Mesendoderm (in vitro differentiated cells): Measurements from ENCODE around the gene LMOD1. TPM values are rescaled to one million over a fixed set of nuclear protein-coding genes. Genes with fewer than 3 reads are reported as not detected.

ENCODE experiments used
- DNase-seq: peaks from one replicate; pipeline ENCODE4 v3.0.0; 2013
- H2AK5ac ChIP-seq: 2 replicates; pipeline ENCODE4 v1.6.1; 2013; ENCODE audit warnings: low read length, inconsistent platforms
- H2BK120ac ChIP-seq: 2 replicates; pipeline ENCODE4 v1.6.1; 2013; ENCODE audit warnings: low read depth, mild to moderate bottlenecking, low read length, moderate library complexity, mixed read lengths
- H2BK15ac ChIP-seq: replicated peaks from 2 replicates; pipeline ENCODE4 v1.6.1; 2013; ENCODE audit warnings: low read depth, mild to moderate bottlenecking, moderate library complexity
- H2BK5ac ChIP-seq: 2 replicates; pipeline ENCODE4 v1.6.1; 2013; ENCODE audit warnings: low read length, inconsistent platforms
- H3K18ac ChIP-seq: 2 replicates; pipeline ENCODE4 v1.6.1; 2013; ENCODE audit warnings: mild to moderate bottlenecking, low read length, mixed read lengths
- H3K23ac ChIP-seq: one replicate; pipeline ENCODE4 v1.6.1; 2013; ENCODE audit warnings: low read length
- H3K27ac ChIP-seq: 2 replicates; pipeline ENCODE4 v1.5.1; 2013; ENCODE audit warnings: low read depth, mild to moderate bottlenecking, inconsistent platforms, low read length, moderate library complexity
- H3K27me3 ChIP-seq: 2 replicates; pipeline ENCODE4 v1.6.1; 2013; ENCODE audit warnings: low read length, control low read depth, mild to moderate bottlenecking, inconsistent platforms; ENCODE audit not compliant: insufficient read depth, poor library complexity
- H3K36me3 ChIP-seq: 2 replicates; pipeline ENCODE4 v1.6.1; 2013; ENCODE audit warnings: low read length, inconsistent platforms; ENCODE audit not compliant: control insufficient read depth, insufficient read depth
- H3K4ac ChIP-seq: one replicate; pipeline ENCODE4 v1.6.1; 2013; ENCODE audit warnings: low read depth, mild to moderate bottlenecking, low read length, moderate library complexity
- H3K4me1 ChIP-seq: 2 replicates; pipeline ENCODE4 v1.6.1; 2013; ENCODE audit warnings: low read depth, low read length, inconsistent platforms; ENCODE audit not compliant: control insufficient read depth
- H3K4me2 ChIP-seq: 2 replicates; pipeline ENCODE4 v1.6.1; 2013; ENCODE audit warnings: low read length
- H3K4me3 ChIP-seq: 2 replicates; pipeline ENCODE4 v1.5.1; 2013; ENCODE audit warnings: mild to moderate bottlenecking, low read length
- H3K56ac ChIP-seq: one replicate; pipeline ENCODE4 v1.6.1; 2013; ENCODE audit warnings: low read length
- H3K79me1 ChIP-seq: 2 replicates; pipeline ENCODE4 v1.6.1; 2013; ENCODE audit warnings: low read length, inconsistent platforms
- H3K79me2 ChIP-seq: 2 replicates; pipeline ENCODE4 v1.6.1; 2013; ENCODE audit warnings: mild to moderate bottlenecking, low read length; ENCODE audit not compliant: control insufficient read depth, insufficient read depth
- H3K9ac ChIP-seq: 2 replicates; pipeline ENCODE4 v1.6.1; 2013; ENCODE audit warnings: low read length, inconsistent platforms
- H4K5ac ChIP-seq: one replicate; pipeline ENCODE4 v1.6.1; 2013; ENCODE audit warnings: low read length
- H4K8ac ChIP-seq: one replicate; pipeline ENCODE4 v1.6.1; 2013; ENCODE audit warnings: low read depth, mild to moderate bottlenecking, control low read depth, low read length, moderate library complexity
- WGBS: extraction: QIAGEN DNeasy Blood & Tissue Kit; methylation state at CpG from one replicate; pipeline ENCODE4 v1.1.7; 2013; ENCODE audit warnings: low lambda C conversion rate, missing lambda C conversion rate; ENCODE audit not compliant: insufficient coverage; ENCODE audit errors: extremely low coverage; 5-methylcytosine and 5-hydroxymethylcytosine counted together
- polyA plus RNA-seq, 2 experiments: library from polyadenylated mRNA; stranded (reverse); fragments of 200-250 nt; gene quantifications; one replicate each; pipeline ENCODE4 v1.2.3, GENCODE V29; 2013

The LMOD1 gene
- 0.11 TPM for polyA plus RNA-seq (2013, experiment 1 of 2)
- 0.13 TPM for polyA plus RNA-seq (2013, experiment 2 of 2)

DNA sequence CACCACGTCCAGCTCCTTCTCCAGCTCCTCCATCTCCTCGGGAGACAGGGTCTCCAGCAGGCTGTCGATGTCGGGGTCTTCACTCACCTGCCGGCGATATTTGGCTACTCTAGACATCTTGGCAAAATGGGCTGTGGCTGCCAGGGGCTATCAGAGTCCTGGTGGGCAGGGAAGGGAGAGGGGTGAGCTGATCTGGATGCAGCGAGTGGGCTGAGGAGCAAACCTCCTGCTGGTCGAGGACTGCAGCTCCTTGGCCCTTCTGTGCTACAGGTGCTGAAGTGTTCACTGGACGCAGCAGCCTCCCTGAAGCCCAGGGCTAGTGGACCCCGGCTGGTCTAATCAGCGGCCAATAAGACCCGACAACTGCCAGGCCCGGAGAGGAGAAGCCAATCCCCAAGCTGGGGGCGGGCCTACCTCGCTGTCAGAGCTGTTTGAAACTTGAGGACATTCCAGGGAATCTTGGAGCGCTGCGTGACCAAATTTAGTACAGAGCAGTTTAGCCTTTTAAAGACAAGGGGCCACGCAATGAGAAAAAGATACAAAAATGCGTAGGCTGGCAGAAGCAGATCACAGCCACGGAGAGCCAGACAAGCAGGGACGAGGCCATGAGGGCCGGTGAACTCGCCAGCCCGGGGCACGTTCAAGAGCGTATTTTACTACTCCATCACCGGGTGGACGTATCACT is at the start of gene LMOD1:
TSS of gene LMOD1 (minus strand) at position 325 of the 685 bp plus-strand sequence. CDS start at position 117, 208 bp downstream.
- H3K23ac ChIP-seq: no peak within 1 kb of the TSS
- no peak within 1 kb of the TSS for H2BK120ac ChIP-seq
- H3K56ac ChIP-seq: peak within 1 kb of the TSS; percentile 71
- H3K4me1 ChIP-seq: peaks cover 6% of the 10 kb centered on the region
- H3K27me3 ChIP-seq: no peaks in the 10 kb centered on the region
- H3K4me3 ChIP-seq: peak within 1 kb of the TSS; percentile 41
- no peak within 1 kb of the TSS for H2AK5ac ChIP-seq
- H4K5ac ChIP-seq: no peak within 1 kb of the TSS
- DNase-seq: peak; percentile 92
- no peak within 1 kb of the TSS for H3K27ac ChIP-seq
- H2BK5ac ChIP-seq: no peak within 1 kb of the TSS
- WGBS: no CpG with 5 or more reads among the region's 28 CpGs
- peak within 1 kb of the TSS; percentile 92 for H3K4me2 ChIP-seq
- H3K36me3 ChIP-seq: no peaks in the 10 kb centered on the region
- no peak within 1 kb of the TSS for H3K4ac ChIP-seq
- no peak within 1 kb of the TSS for H4K8ac ChIP-seq
- H3K9ac ChIP-seq: peak within 1 kb of the TSS; percentile 58
- no peak within 1 kb of the TSS for H3K18ac ChIP-seq
- H3K79me2 ChIP-seq: no peaks in the 10 kb centered on the region
- H2BK15ac ChIP-seq: no peak within 1 kb of the TSS
- H3K79me1 ChIP-seq: no peaks in the 10 kb centered on the region

DNA sequence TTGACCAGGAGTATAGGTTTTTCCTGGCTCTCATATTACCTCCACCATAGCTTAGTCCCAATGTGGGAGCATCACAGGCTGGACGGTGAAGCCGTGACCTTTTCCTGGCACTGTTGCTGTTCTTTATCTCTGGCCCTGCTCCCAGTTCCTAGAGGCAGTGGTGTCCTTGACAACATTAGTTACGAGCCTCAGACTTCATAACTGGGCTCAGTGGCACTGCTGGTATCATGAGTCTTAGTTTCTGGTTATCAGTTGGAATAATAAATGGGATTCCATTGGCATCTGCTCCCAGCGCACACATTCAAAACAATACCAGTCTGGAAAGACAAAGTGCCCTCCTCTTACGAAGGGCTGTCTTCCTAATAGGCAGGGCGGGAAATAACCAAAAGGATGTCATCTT is 44.1 kb upstream of the LMOD1 start:
- H4K5ac ChIP-seq: no peak overlapping the region
- H3K36me3 ChIP-seq: peaks cover 8% of the 10 kb centered on the region
- no peak overlapping the region for H3K9ac ChIP-seq
- H3K4me3 ChIP-seq: no peak overlapping the region
- no peak overlapping the region for H3K4me2 ChIP-seq
- H3K18ac ChIP-seq: no peak overlapping the region
- no peak overlapping the region for H2BK120ac ChIP-seq
- no peaks in the 10 kb centered on the region for H3K27me3 ChIP-seq
- H2BK5ac ChIP-seq: no peak overlapping the region
- no peaks in the 10 kb centered on the region for H3K4me1 ChIP-seq
- no peak overlapping the region for H3K56ac ChIP-seq
- peaks cover 3% of the 10 kb centered on the region for H3K79me2 ChIP-seq
- no peak overlapping the region for H3K27ac ChIP-seq
- H4K8ac ChIP-seq: no peak overlapping the region
- H2AK5ac ChIP-seq: no peak overlapping the region
- no peak for DNase-seq
- no peak overlapping the region for H3K23ac ChIP-seq
- WGBS: no CpG with 5 or more reads among the region's 6 CpGs
- peaks cover 3% of the 10 kb centered on the region for H3K79me1 ChIP-seq
- no peak overlapping the region for H3K4ac ChIP-seq
- no peak overlapping the region for H2BK15ac ChIP-seq

GRCh38 chr1:201989354-201990128 is 43.2 kb upstream of the LMOD1 start:
- Histone ChIP-seq H3K23ac (no peak overlapping the region), H3K18ac (no peak overlapping the region), H3K4ac (no peak overlapping the region), H3K79me2 (peaks cover 5% of the 10 kb centered on the region), H3K27ac (no peak overlapping the region), H3K4me1 (no peaks in the 10 kb centered on the region), H3K4me3 (no peak overlapping the region), H3K27me3 (no peaks in the 10 kb centered on the region), H3K56ac (no peak overlapping the region), H4K5ac (no peak overlapping the region), H3K9ac (no peak overlapping the region), H3K36me3 (peaks cover 8% of the 10 kb centered on the region), H2BK120ac (no peak overlapping the region), H4K8ac (no peak overlapping the region), H3K79me1 (peaks cover 3% of the 10 kb centered on the region), H2BK5ac (no peak overlapping the region), H2AK5ac (no peak overlapping the region), H2BK15ac (no peak overlapping the region), H3K4me2 (no peak overlapping the region)
- DNase-seq: no peak
- WGBS: no CpG with 5 or more reads among the region's 10 CpGs

DNA sequence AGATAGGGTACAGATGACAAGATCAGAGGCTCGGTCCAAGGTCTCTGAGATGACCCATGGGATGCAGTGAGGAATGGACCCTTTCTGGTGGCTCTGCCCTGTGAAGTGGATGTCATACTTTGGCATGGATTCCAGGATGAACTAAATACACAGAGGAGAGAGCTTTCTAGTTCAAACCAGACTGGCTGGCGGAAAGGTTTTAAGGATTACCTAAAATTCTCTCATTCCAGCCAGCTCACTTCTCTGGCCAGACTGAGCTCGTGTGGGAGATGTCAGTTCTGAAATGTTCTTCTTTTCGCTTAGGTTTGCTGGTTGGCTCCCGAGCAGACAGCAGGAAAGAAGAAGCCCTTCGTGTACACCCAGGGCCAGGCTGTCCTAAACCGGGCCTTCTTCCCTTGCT is 42.3 kb upstream of the LMOD1 start:
- Histone ChIP-seq H3K79me2 (peaks cover 11% of the 10 kb centered on the region), H3K36me3 (peaks cover 8% of the 10 kb centered on the region), H3K9ac (no peak overlapping the region), H2BK5ac (no peak overlapping the region), H2BK15ac (no peak overlapping the region), H2BK120ac (no peak overlapping the region), H3K79me1 (peaks cover 5% of the 10 kb centered on the region), H3K4me1 (no peaks in the 10 kb centered on the region), H3K56ac (no peak overlapping the region), H3K18ac (no peak overlapping the region), H3K23ac (no peak overlapping the region), H3K4me2 (no peak overlapping the region), H3K4me3 (no peak overlapping the region), H3K27ac (no peak overlapping the region), H2AK5ac (no peak overlapping the region), H4K8ac (no peak overlapping the region), H3K27me3 (no peaks in the 10 kb centered on the region), H4K5ac (no peak overlapping the region), H3K4ac (no peak overlapping the region)
- DNase-seq: no peak
- no CpG with 5 or more reads among the region's 7 CpGs for whole genome bisulfite sequencing

DNA sequence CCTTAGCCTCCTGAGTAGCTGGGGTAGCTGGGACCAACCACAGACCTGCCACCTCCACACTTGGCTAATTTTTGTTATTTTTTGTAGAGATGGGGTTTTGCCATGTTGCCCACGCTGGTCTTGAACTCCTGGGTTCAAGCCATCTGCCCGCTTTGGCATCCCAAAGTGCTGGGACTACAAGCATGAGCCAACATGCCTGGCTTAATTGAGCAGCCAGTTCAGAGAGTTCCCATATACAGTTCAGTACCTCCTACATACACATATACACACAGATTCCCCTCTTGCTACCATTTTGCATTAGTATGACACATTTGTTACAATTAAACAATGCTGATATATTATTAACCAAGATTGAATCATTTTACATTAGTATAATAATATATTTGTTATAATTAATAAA is 39.0 kb upstream of the LMOD1 start:
- H3K56ac ChIP-seq: no peak overlapping the region
- H3K4me2 ChIP-seq: no peak overlapping the region
- H2BK15ac ChIP-seq: no peak overlapping the region
- H3K36me3 ChIP-seq: peaks cover 4% of the 10 kb centered on the region
- H4K5ac ChIP-seq: no peak overlapping the region
- H3K4me3 ChIP-seq: no peak overlapping the region
- no peak overlapping the region for H3K23ac ChIP-seq
- no peak overlapping the region for H2BK120ac ChIP-seq
- peaks cover 11% of the 10 kb centered on the region for H3K79me2 ChIP-seq
- no peak overlapping the region for H3K18ac ChIP-seq
- DNase-seq: no peak
- WGBS: no CpG with 5 or more reads among the region's 2 CpGs
- H2AK5ac ChIP-seq: no peak overlapping the region
- no peaks in the 10 kb centered on the region for H3K4me1 ChIP-seq
- no peak overlapping the region for H3K4ac ChIP-seq
- no peak overlapping the region for H4K8ac ChIP-seq
- peaks cover 5% of the 10 kb centered on the region for H3K79me1 ChIP-seq
- no peak overlapping the region for H3K27ac ChIP-seq
- no peaks in the 10 kb centered on the region for H3K27me3 ChIP-seq
- H2BK5ac ChIP-seq: no peak overlapping the region
- H3K9ac ChIP-seq: no peak overlapping the region
